ENCODE data around the gene STK11IP. TPM values are rescaled to one million over a fixed set of nuclear protein-coding genes. Genes with fewer than 3 reads are reported as not detected.

Gene STK11IP
- total RNA-seq, 1 donor from 2014 or later, result 32.9 TPM

GRCh38 chr2:219569635-219570034 lies 28.0 kb upstream of the STK11IP start:
- TF ChIP-seq, protein P1, sequence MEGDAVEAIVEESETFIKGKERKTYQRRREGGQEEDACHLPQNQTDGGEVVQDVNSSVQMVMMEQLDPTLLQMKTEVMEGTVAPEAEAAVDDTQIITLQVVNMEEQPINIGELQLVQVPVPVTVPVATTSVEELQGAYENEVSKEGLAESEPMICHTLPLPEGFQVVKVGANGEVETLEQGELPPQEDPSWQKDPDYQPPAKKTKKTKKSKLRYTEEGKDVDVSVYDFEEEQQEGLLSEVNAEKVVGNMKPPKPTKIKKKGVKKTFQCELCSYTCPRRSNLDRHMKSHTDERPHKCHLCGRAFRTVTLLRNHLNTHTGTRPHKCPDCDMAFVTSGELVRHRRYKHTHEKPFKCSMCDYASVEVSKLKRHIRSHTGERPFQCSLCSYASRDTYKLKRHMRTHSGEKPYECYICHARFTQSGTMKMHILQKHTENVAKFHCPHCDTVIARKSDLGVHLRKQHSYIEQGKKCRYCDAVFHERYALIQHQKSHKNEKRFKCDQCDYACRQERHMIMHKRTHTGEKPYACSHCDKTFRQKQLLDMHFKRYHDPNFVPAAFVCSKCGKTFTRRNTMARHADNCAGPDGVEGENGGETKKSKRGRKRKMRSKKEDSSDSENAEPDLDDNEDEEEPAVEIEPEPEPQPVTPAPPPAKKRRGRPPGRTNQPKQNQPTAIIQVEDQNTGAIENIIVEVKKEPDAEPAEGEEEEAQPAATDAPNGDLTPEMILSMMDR (conservative IDR thresholded peaks at IDR 0.05), result no peak
- no peaks in the 10 kb centered on the region for H3K27me3 Mint-ChIP-seq (ENCODE audit: low read depth)
- no peak for DNase-seq (ENCODE audit: low read depth, low spot score)
- H3K36me3 Mint-ChIP-seq (ENCODE audit: low read depth), result peaks cover 7% of the 10 kb centered on the region
- H3K4me1 Mint-ChIP-seq, result peaks cover 17% of the 10 kb centered on the region
- no peaks in the 10 kb centered on the region for H3K9me3 Mint-ChIP-seq
- H3K4me3 Mint-ChIP-seq, result peak overlapping the region; percentile 72
- no peak overlapping the region for H3K27ac Mint-ChIP-seq (ENCODE audit: unreplicated experiment)

- peaks cover 7% of the 10 kb centered on the region for H3K36me3 Mint-ChIP-seq (ENCODE audit: low read depth)
- TF ChIP-seq, protein P1 (conservative IDR thresholded peaks at IDR 0.05), result no peak
- no peak overlapping the region for H3K27ac Mint-ChIP-seq (ENCODE audit: unreplicated experiment)
- H3K9me3 Mint-ChIP-seq, result no peaks in the 10 kb centered on the region
- H3K27me3 Mint-ChIP-seq (ENCODE audit: low read depth), result no peaks in the 10 kb centered on the region
- peaks cover 18% of the 10 kb centered on the region for H3K4me1 Mint-ChIP-seq
- no peak for DNase-seq (ENCODE audit: low read depth, low spot score)
- H3K4me3 Mint-ChIP-seq, result peak overlapping the region; percentile 72
Measured at GRCh38 chr2:219570194-219570923, 27.3 kb upstream of the STK11IP start.

GRCh38 chr2:219570924-219571310 lies 26.7 kb upstream of the STK11IP start:
- H3K4me1 Mint-ChIP-seq, result peaks cover 22% of the 10 kb centered on the region
- no peak overlapping the region for H3K27ac Mint-ChIP-seq (ENCODE audit: unreplicated experiment)
- H3K27me3 Mint-ChIP-seq (ENCODE audit: low read depth), result no peaks in the 10 kb centered on the region
- TF ChIP-seq, protein P1 (conservative IDR thresholded peaks at IDR 0.05), result no peak
- H3K9me3 Mint-ChIP-seq, result no peaks in the 10 kb centered on the region
- peaks cover 7% of the 10 kb centered on the region for H3K36me3 Mint-ChIP-seq (ENCODE audit: low read depth)
- DNase-seq (ENCODE audit: low read depth, low spot score), result no peak
- no peak overlapping the region for H3K4me3 Mint-ChIP-seq

DNA sequence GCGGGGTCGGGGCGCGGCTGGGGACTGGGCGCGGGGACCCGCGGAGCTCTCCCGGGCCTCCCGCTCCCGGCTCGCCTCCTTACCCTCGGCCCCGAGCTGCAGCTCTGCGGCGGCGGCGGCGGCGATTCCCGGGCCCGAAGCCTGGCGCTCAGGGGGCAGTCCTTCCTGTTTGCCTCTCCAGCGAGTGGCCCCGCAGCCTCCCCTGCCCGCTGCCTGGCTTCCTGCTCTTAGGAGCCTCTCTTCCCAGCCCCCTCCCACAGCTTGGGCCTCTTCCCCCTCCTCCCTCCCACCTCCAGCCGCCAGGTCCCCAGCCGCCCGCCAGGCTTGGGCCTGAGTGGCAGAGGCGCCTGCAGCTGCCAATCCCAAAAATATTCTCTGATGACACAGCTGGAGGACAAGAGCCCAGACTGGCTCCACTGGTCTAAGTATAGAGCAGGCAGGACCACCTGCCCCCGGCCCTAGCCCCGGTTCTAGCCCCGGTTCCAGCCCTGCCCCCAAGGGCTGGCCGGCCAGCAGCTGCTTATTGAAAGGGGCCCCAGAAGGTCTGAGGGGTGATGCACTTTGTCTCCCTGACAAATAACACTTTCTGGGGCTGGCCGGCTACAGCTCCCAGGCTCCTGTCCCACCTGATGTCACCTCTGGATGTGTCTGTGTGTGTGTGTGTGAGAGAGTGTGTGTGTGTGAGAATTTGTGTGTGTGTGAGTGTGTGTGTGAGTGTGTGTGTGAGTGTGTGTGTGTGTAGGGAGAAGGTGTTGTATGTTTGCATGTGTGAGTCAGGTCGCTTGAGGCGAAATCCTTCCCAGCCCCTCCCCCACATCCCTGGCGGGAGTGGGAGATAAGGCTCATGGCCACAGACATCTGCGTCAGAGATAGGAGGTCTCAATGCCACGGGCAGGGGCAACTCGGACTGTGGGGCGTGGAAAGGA lies 26.1 kb upstream of the STK11IP start, which contains the start of gene OBSL1:
TSS of gene OBSL1 (minus strand) at position 229 of the 926 bp plus-strand sequence. CDS start 307 bp downstream, outside the sequence.
- TF ChIP-seq, protein P1 (conservative IDR thresholded peaks at IDR 0.05), result no peak
- Mint-ChIP-seq H3K9me3 (no peaks in the 10 kb centered on the region), H3K4me3 (peak within 1 kb of the TSS; percentile 78), H3K27ac (ENCODE audit: unreplicated experiment) (peak within 1 kb of the TSS; percentile 81), H3K27me3 (ENCODE audit: low read depth) (no peaks in the 10 kb centered on the region), H3K4me1 (peaks cover 29% of the 10 kb centered on the region), H3K36me3 (ENCODE audit: low read depth) (peaks cover 4% of the 10 kb centered on the region)
- DNase-seq (ENCODE audit: low read depth, low spot score), result peak; percentile 77

- Mint-ChIP-seq H3K4me3 (peak within 1 kb of the TSS; percentile 78), H3K27me3 (ENCODE audit: low read depth) (no peaks in the 10 kb centered on the region), H3K9me3 (no peaks in the 10 kb centered on the region), H3K27ac (ENCODE audit: unreplicated experiment) (peak within 1 kb of the TSS; percentile 81), H3K4me1 (peaks cover 37% of the 10 kb centered on the region), H3K36me3 (ENCODE audit: low read depth) (peaks cover 2% of the 10 kb centered on the region)
- no peak for DNase-seq (ENCODE audit: low read depth, low spot score)
- TF ChIP-seq, protein P1 (conservative IDR thresholded peaks at IDR 0.05), result no peak
Measured at GRCh38 chr2:219572237-219573001, 25.2 kb upstream of the STK11IP start, which contains the start of gene INHA. Gene INHA (plus strand): TSS chr2:219572310. CDS start chr2:219572375, 65 bp downstream.

All from neural crest cell (in vitro differentiated cells).